Cardiac muscle cell (in vitro differentiated cells and primary cell): ENCODE results near the gene INTS15. TPM values are rescaled to one million over a fixed set of nuclear protein-coding genes. Genes with fewer than 3 reads are reported as not detected.

Source experiments
- DNase-seq, 2 donors: peaks; one replicate each; pipeline versions ENCODE4 v3.0.0 to v3.0.0-alpha.2; 2010 to 2017; ENCODE audit warnings: low read depth in 1 of 2, low spot score in 1 of 2
- H3K27ac ChIP-seq: fragments of 200-600 bp; sonication (generic); 2 replicates; pipeline ENCODE4 v1.5.1; 2016
- H3K27me3 ChIP-seq: fragments of 200-600 bp; sonication (generic); 2 replicates; pipeline ENCODE4 v1.6.0; 2016; ENCODE audit warnings: control low read depth
- H3K36me3 ChIP-seq: fragments of 200-600 bp; sonication (generic); 2 replicates; pipeline ENCODE4 v1.5.1; 2016; ENCODE audit warnings: control low read depth
- H3K4me1 ChIP-seq: fragments of 200-600 bp; sonication (generic); 2 replicates; pipeline ENCODE4 v1.8.1; 2017; ENCODE audit warnings: low read depth, mild to moderate bottlenecking, mixed run types
- H3K4me3 ChIP-seq: fragments of 200-600 bp; sonication (generic); 2 replicates; pipeline ENCODE4 v1.5.1; 2016; ENCODE audit warnings: mild to moderate bottlenecking
- H3K9me3 ChIP-seq: fragments of 200-600 bp; sonication (generic); 2 replicates; pipeline ENCODE4 v1.5.1; 2017; ENCODE audit warnings: low read depth, mild to moderate bottlenecking, control low read depth
- CTCF ChIP-seq: IDR thresholded peaks from 2 replicates; pipeline ENCODE4 v1.5.1; 2012; ENCODE audit warnings: low read depth, mild to moderate bottlenecking, low read length
- polyA plus RNA-seq: library from polyadenylated mRNA; unstranded; fragments of >200 nt; fragmentation: Nextera tagmentation; extraction: Ambion mirVana; gene quantifications from 2 replicates; pipeline ENCODE4 v1.2.1, GENCODE V29; 2016
- total RNA-seq: library from RNA; depleted of rRNA; stranded (reverse); fragments of >200 nt; gene quantifications from 2 replicates; pipeline ENCODE4 v1.2.3, GENCODE V29; 2016

INTS15 gene
- total RNA-seq (28.5 and 37.8 TPM in 2 replicates), polyA plus RNA-seq (25.9 and 27.0 TPM in 2 replicates)

DNA sequence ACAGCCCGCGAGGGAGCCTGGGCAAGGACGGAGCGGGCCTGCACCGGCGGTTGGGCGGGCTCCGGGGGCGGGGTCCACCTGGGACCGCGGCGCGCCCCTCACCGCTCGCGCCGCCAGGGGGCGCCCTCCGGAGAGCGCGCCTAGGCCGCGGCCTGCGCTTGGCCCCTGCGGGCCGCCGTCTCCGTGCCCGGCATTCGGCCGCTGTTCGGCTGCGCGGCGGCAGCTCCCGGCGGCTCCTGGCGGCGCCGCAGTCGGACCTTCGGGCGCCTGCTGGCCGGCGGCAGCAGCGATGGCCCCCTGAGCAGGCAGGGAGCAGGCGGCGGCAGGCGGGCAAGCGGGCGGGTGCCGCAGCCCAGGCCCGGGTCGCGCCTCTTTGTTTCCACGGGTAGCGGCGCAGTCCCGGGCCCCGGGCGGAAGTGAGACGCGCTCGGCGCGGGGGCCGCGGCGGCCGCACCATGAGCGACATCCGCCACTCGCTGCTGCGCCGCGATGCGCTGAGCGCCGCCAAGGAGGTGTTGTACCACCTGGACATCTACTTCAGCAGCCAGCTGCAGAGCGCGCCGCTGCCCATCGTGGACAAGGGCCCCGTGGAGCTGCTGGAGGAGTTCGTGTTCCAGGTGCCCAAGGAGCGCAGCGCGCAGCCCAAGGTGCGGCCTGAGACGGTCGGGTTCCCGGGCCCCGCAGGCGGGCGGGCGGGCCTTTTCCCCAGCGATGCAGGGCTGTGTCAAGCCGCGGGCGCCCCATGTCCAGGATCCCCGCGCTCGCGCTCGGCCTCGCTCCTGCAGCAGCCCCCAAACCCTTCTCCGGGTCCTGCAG is at the start of gene INTS15:
TSS of gene INTS15 (plus strand) at position 193 of the 816 bp plus-strand sequence. CDS start at position 456, 263 bp downstream.
- Histone ChIP-seq H3K27ac (peak within 1 kb of the TSS; percentile 94), H3K27me3 (no peaks in the 10 kb centered on the region), H3K9me3 (no peaks in the 10 kb centered on the region), H3K36me3 (peaks cover 34% of the 10 kb centered on the region), H3K4me3 (peak within 1 kb of the TSS; percentile 81), H3K4me1 (peaks cover 4% of the 10 kb centered on the region)
- DNase-seq = peak; percentile 88 to 91
- TF ChIP-seq CTCF = peak; percentile 26

- DNase-seq = no peak
- H3K4me1 ChIP-seq = no peaks in the 10 kb centered on the region
- no peaks in the 10 kb centered on the region for H3K9me3 ChIP-seq
- H3K36me3 ChIP-seq = no peaks in the 10 kb centered on the region
- no peak for TF ChIP-seq CTCF
- H3K27ac ChIP-seq = no peak overlapping the region
- H3K27me3 ChIP-seq = no peaks in the 10 kb centered on the region
- H3K4me3 ChIP-seq = no peak overlapping the region
These were observed 47.5 kb upstream of the INTS15 start for GRCh38 chr7:6542368-6542767.

- H3K27ac ChIP-seq = no peak overlapping the region
- no peak for DNase-seq
- no peaks in the 10 kb centered on the region for H3K4me1 ChIP-seq
- H3K4me3 ChIP-seq = no peak overlapping the region
- TF ChIP-seq CTCF = no peak
- H3K27me3 ChIP-seq = no peaks in the 10 kb centered on the region
- H3K36me3 ChIP-seq = no peaks in the 10 kb centered on the region
- H3K9me3 ChIP-seq = no peaks in the 10 kb centered on the region
These were observed 44.3 kb upstream of the INTS15 start for GRCh38 chr7:6545398-6546126.

GRCh38 chr7:6546498-6547251 is 43.1 kb upstream of the INTS15 start:
- no peak for TF ChIP-seq CTCF
- no peaks in the 10 kb centered on the region for H3K36me3 ChIP-seq
- DNase-seq = no peak

GRCh38 chr7:6547400-6547799 is 42.4 kb upstream of the INTS15 start:
- no peaks in the 10 kb centered on the region for H3K9me3 ChIP-seq
- no peak overlapping the region for H3K4me3 ChIP-seq
- no peaks in the 10 kb centered on the region for H3K27me3 ChIP-seq
- no peak for DNase-seq
- no peaks in the 10 kb centered on the region for H3K36me3 ChIP-seq
- TF ChIP-seq CTCF = no peak
- H3K27ac ChIP-seq = no peak overlapping the region
- H3K4me1 ChIP-seq = no peaks in the 10 kb centered on the region

More at GRCh38 chr7:6546498-6547251, 43.1 kb upstream of the INTS15 start:
- Histone ChIP-seq H3K9me3 (no peaks in the 10 kb centered on the region), H3K27ac (no peak overlapping the region), H3K4me3 (no peak overlapping the region), H3K27me3 (no peaks in the 10 kb centered on the region), H3K4me1 (no peaks in the 10 kb centered on the region)
